Hepatocyte (in vitro differentiated cells): ENCODE measurements around the gene DOCK8. TPM values are rescaled to one million over a fixed set of nuclear protein-coding genes. Genes with fewer than 3 reads are reported as not detected.

Experiments
- DNase-seq: peaks from one replicate; pipeline ENCODE4 v3.0.0-alpha.2; 2016; ENCODE audit warnings: low spot score
- H2AFZ ChIP-seq: fragments of 200-600 bp; sonication (generic); 2 replicates; pipeline ENCODE4 v1.6.0; 2016; ENCODE audit warnings: antibody characterized with exemption, mild to moderate bottlenecking
- H3K27ac ChIP-seq: fragments of 200-600 bp; sonication (generic); 2 replicates; pipeline ENCODE4 v1.5.1; 2016; ENCODE audit warnings: mild to moderate bottlenecking
- H3K27me3 ChIP-seq: fragments of 200-600 bp; sonication (generic); 2 replicates; pipeline ENCODE4 v1.6.1; 2016
- H3K36me3 ChIP-seq: fragments of 200-600 bp; sonication (generic); replicated peaks from 2 replicates; pipeline ENCODE4 v1.5.1; 2016; ENCODE audit warnings: low read depth; ENCODE audit not compliant: insufficient read depth
- H3K4me1 ChIP-seq: fragments of 200-600 bp; sonication (generic); 2 replicates; pipeline ENCODE4 v1.5.1; 2016; ENCODE audit warnings: mild to moderate bottlenecking, moderate library complexity; ENCODE audit not compliant: insufficient read depth
- H3K4me2 ChIP-seq: fragments of 200-600 bp; sonication (generic); 2 replicates; pipeline ENCODE4 v1.6.0; 2016
- H3K4me3 ChIP-seq: fragments of 200-600 bp; sonication (generic); 2 replicates; pipeline ENCODE4 v1.5.1; 2016; ENCODE audit warnings: mild to moderate bottlenecking
- H3K79me2 ChIP-seq: fragments of 200-600 bp; sonication (generic); 2 replicates; pipeline ENCODE4 v1.6.0; 2017; ENCODE audit warnings: mild to moderate bottlenecking
- H3K9me2 ChIP-seq: fragments of 200-600 bp; sonication (generic); replicated peaks from 2 replicates; pipeline ENCODE4 v1.6.0; 2017; ENCODE audit warnings: mild to moderate bottlenecking; ENCODE audit not compliant: insufficient read depth
- H3K9me3 ChIP-seq: fragments of 200-600 bp; sonication (generic); 2 replicates; pipeline ENCODE4 v1.5.1; 2016; ENCODE audit warnings: low read depth, mild to moderate bottlenecking
- H4K20me1 ChIP-seq: fragments of 200-600 bp; sonication (generic); 2 replicates; pipeline ENCODE4 v1.6.0; 2016; ENCODE audit warnings: mild to moderate bottlenecking; ENCODE audit not compliant: insufficient read depth, poor library complexity, severe bottlenecking
- EZH2 ChIP-seq: fragments of 200-600 bp; sonication (generic); IDR thresholded peaks from 2 replicates; pipeline ENCODE4 v1.6.1; 2016; ENCODE audit warnings: antibody characterized with exemption, mild to moderate bottlenecking, borderline replicate concordance
- EZH2phosphoT487 ChIP-seq: fragments of 200-600 bp; sonication (generic); IDR thresholded peaks from one replicate; pipeline ENCODE4 v1.6.1; 2018; ENCODE audit warnings: antibody characterized with exemption, mild to moderate bottlenecking, low read depth, moderate library complexity; ENCODE audit not compliant: unreplicated experiment, severe bottlenecking
- WGBS: methylation state at CpG from one replicate; pipeline ENCODE4 v1.1.6; 2016; ENCODE audit warnings: low lambda C conversion rate; ENCODE audit errors: missing lambda C conversion rate; 5-methylcytosine and 5-hydroxymethylcytosine counted together
- polyA plus RNA-seq: library from polyadenylated mRNA; unstranded; fragments of >200 nt; fragmentation: Nextera tagmentation; extraction: Ambion mirVana; gene quantifications from 2 replicates; pipeline ENCODE4 v1.2.1, GENCODE V29; 2016
- total RNA-seq: library from RNA; depleted of rRNA; stranded (reverse); fragments of >200 nt; gene quantifications from 2 replicates; pipeline ENCODE4 v1.2.3, GENCODE V29; 2014
- TF ChIP-seq, protein P1 (sequence below): fragments of 200-600 bp; sonication (generic); IDR thresholded peaks from 2 replicates; pipeline ENCODE4 v1.5.1; 2016; ENCODE audit warnings: antibody characterized with exemption, mild to moderate bottlenecking; ENCODE audit not compliant: poor library complexity

The DOCK8 gene
- total and polyA plus RNA-seq, 2 experiments from 2014 or later: 6.5 to 6.6 TPM

DNA sequence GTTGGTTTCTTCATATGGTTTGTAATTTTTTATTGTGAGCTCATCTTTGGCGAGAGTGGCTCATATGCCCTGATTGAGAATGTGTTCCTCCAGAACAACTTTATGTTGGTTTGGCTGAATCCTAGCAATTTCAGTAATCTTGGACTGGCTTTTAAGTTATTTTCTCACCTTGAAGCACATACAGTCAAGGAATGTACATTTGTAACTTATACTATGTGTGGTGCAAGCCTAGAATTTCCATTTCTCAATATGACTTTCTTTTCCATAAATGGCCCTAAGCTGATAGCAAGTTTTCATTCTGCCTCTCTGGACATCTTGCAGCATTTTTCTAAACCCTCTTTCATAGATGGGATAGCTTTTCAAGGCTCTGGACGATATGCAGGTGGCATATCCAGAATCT, 247.5 kb downstream of the DOCK8 start:
- no peaks in the 10 kb centered on the region for H3K36me3 ChIP-seq
- no peaks in the 10 kb centered on the region for H3K4me1 ChIP-seq
- no peak overlapping the region for H3K4me2 ChIP-seq
- no peak overlapping the region for H3K27ac ChIP-seq
- H3K9me3 ChIP-seq: no peaks in the 10 kb centered on the region
- H3K79me2 ChIP-seq: no peaks in the 10 kb centered on the region
- no peaks in the 10 kb centered on the region for H3K27me3 ChIP-seq
- no peaks in the 10 kb centered on the region for H3K9me2 ChIP-seq
- DNase-seq: no peak
- H4K20me1 ChIP-seq: no peaks in the 10 kb centered on the region
- no peak overlapping the region for H3K4me3 ChIP-seq
- TF ChIP-seq, protein P1, sequence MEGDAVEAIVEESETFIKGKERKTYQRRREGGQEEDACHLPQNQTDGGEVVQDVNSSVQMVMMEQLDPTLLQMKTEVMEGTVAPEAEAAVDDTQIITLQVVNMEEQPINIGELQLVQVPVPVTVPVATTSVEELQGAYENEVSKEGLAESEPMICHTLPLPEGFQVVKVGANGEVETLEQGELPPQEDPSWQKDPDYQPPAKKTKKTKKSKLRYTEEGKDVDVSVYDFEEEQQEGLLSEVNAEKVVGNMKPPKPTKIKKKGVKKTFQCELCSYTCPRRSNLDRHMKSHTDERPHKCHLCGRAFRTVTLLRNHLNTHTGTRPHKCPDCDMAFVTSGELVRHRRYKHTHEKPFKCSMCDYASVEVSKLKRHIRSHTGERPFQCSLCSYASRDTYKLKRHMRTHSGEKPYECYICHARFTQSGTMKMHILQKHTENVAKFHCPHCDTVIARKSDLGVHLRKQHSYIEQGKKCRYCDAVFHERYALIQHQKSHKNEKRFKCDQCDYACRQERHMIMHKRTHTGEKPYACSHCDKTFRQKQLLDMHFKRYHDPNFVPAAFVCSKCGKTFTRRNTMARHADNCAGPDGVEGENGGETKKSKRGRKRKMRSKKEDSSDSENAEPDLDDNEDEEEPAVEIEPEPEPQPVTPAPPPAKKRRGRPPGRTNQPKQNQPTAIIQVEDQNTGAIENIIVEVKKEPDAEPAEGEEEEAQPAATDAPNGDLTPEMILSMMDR: no peak
- TF ChIP-seq EZH2phosphoT487 (no peak), EZH2 (no peak)
- WGBS: 96% methylated on average over 2 of the region's 2 CpGs
- H2AFZ ChIP-seq: no peak overlapping the region

DNA sequence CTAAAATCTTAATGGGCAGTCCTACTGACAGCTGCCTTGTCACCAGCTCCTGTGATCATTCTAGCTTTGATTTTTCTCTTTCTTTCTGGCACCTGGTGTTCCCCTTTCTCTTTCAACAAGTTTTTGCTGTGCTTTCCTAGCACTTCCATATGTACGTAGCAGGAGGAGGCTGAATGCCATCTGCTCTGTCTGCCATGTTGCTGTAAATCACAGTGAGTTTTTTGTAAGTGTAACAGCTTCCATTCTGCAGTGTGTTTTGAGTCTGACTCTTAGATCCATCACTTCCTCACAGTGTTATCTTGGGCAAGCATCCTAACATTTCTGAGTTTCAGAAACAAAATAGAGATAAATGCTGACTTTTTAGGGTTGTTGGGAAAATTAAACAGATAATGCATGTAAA, 247.9 kb downstream of the DOCK8 start:
- H3K79me2 ChIP-seq: no peaks in the 10 kb centered on the region
- no peak for DNase-seq
- H3K27me3 ChIP-seq: no peaks in the 10 kb centered on the region
- no peaks in the 10 kb centered on the region for H3K9me3 ChIP-seq
- TF ChIP-seq EZH2: no peak
- TF ChIP-seq, protein P1: no peak
- no peak for TF ChIP-seq EZH2phosphoT487
- H3K9me2 ChIP-seq: no peaks in the 10 kb centered on the region
- 83% methylated on average over 1 of the region's 1 CpG for WGBS
- no peak overlapping the region for H3K4me2 ChIP-seq
- no peaks in the 10 kb centered on the region for H3K4me1 ChIP-seq
- no peak overlapping the region for H3K27ac ChIP-seq
- H2AFZ ChIP-seq: no peak overlapping the region
- no peak overlapping the region for H3K4me3 ChIP-seq
- no peaks in the 10 kb centered on the region for H3K36me3 ChIP-seq
- no peaks in the 10 kb centered on the region for H4K20me1 ChIP-seq

GRCh38 chr9:463455-464171, 248.9 kb downstream of the DOCK8 start:
- no peaks in the 10 kb centered on the region for H3K36me3 ChIP-seq
- no peaks in the 10 kb centered on the region for H4K20me1 ChIP-seq
- H3K4me1 ChIP-seq: peaks cover 3% of the 10 kb centered on the region
- no peak overlapping the region for H2AFZ ChIP-seq
- H3K27ac ChIP-seq: no peak overlapping the region
- no peaks in the 10 kb centered on the region for H3K9me2 ChIP-seq
- TF ChIP-seq, protein P1: no peak
- TF ChIP-seq EZH2phosphoT487: no peak
- no peak for DNase-seq
- no peaks in the 10 kb centered on the region for H3K79me2 ChIP-seq
- H3K9me3 ChIP-seq: no peaks in the 10 kb centered on the region
- no peaks in the 10 kb centered on the region for H3K27me3 ChIP-seq
- no peak overlapping the region for H3K4me2 ChIP-seq
- H3K4me3 ChIP-seq: no peak overlapping the region
- WGBS: 94% methylated on average over 8 of the region's 8 CpGs
